NCI-H2107 treated with DMSO at 0.1 percent for 48 hours (cell line): ENCODE measurements around the gene CACNA2D4.
"Not testable (repeated sequence)": the region's sequence is repeated elsewhere in the genome, so short reads cannot be mapped to it uniquely, and the experiment has no call there.

Experiments
- DNase-seq: peaks from one replicate; lab custom pipeline; 2025; ENCODE audit not compliant: unreplicated experiment; lab: John Stamatoyannopoulos, UW

The CACNA2D4 gene

GRCh38 chr12:1820191-1820895 is 98.1 kb downstream of the CACNA2D4 start, which contains the start of gene LRTM2:
LRTM2 (plus strand) TSS chr12:1820565; CDS start chr12:1828149, 7,584 bp downstream.
- no peak for DNase-seq

DNA sequence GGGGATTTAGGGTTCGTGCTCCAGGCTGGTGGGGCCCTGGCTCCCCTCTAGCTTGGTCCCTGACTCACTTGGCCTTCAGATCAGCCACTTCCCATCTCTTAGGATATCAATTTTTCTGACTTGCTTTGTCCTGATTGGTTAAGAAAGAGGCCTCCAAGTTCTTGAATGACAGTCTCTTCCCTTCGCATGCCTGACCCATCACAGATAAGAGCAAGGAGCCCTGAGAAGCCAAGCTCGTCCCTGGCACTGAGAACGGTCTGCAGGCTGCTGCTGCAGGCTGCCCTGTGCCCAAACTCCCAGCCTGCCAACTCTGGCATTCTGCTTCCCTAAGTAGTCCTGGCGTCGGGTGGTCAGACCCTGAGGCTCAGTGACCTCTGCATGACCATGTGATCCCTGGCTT is 98.9 kb downstream of the CACNA2D4 start:
- no peak for DNase-seq

- DNase-seq: no peak
Measured at GRCh38 chr12:1819050-1819449, 99.4 kb downstream of the CACNA2D4 start.

GRCh38 chr12:1817928-1818327 is 100.5 kb downstream of the CACNA2D4 start:
- DNase-seq: not testable (repeated sequence)

GRCh38 chr12:1816730-1817348 is 101.6 kb downstream of the CACNA2D4 start:
- no peak for DNase-seq

- DNase-seq: no peak
Measured at GRCh38 chr12:1815814-1816729, 102.4 kb downstream of the CACNA2D4 start.

DNA sequence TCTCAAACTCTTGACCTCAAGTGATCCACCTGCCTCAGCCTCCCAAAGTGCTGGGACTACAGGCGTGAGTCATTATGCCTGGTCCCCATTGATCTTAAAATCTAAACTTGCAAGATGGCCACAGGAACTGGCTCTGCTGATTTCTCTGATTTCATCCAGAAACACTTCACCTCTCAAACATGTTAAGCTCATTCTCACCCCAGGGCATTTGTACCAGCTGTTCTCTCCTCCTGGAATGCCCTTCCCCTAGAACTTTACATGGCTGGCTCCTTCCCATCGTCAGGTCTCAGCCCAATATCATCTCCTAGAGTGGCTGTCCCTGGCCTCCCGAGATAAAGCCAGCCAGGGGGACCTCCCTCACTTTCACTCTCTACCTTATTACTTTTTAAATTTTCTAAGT is 103.3 kb downstream of the CACNA2D4 start:
- DNase-seq: no peak

DNA sequence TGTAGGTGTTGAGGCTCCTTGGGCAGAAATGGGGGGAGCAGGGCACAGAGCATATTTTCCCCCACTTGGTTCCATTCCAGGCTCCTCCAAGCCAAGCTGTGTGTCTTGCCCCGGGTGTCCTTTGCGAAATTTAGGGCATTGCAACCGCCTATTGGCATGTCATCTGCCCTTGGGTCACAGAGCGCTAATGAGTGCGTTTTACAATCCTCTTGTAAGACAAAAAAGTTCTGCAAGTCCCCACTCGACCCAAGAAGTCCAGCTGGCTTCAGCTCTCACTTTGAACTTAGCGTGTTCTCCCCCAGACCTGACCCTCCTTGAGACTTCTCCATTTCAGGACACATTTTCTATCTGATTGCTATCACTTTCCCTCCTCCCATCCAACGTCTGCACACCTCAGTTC is 104.2 kb downstream of the CACNA2D4 start:
- no peak for DNase-seq

- no peak for DNase-seq
Measured at GRCh38 chr12:1812650-1813302, 105.7 kb downstream of the CACNA2D4 start.

DNA sequence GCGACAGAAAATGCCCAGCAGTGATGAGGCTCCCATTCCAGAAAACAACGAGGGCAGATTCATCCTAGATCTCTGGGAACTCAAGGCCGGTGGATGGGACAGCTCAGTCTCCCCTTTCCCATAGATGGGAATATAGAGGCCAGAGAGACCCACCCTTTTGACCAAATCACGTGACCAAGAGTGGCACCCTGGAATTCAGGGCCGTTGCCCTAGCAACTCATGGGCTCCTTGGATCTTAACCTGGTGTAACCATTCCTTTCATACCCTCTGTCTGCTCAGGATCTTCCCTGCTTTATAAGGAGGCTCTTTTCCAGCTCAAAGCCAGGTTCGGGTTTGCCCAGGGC is 106.5 kb downstream of the CACNA2D4 start:
- no peak for DNase-seq

GRCh38 chr12:1811281-1811947 is 107.0 kb downstream of the CACNA2D4 start:
- DNase-seq: no peak

GRCh38 chr12:1810931-1811280 is 107.5 kb downstream of the CACNA2D4 start:
- no peak for DNase-seq

DNA sequence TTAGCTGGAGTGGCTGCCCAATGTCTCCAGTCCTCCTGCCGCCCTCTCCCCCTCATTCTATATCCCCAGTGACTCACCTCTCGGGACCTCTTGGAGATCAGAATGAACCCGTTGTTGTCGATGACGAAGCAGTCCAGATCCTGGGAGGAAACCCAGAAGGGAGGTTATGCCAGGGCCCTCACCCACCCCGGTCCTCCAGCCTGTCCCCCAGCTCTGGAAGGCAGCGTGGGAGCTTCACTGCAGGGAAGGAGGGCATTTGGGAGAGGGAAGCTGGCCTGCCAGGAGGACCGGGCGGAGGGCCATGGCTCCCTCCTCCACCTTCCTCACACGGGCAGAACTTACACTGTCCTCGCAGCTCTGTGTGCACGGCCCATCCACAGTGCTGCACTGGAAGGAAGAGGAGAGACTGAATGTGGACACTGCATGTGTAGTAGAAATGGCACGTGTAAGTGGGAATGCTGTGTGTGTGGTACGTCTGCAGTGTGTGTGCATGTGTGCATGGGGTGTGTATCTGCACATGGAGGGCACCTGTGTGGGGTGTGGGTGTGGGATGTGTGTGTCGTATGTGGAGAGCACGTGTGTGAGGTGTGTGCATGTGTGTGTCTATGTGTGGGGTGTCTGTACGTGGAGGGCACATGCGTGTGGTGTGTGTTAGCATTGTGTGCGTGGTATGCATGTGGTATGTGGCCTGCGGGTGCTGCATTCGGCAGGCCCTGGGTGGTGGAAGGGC is 108.1 kb downstream of the CACNA2D4 start:
- DNase-seq: no peak

GRCh38 chr12:1809591-1810190 is 108.8 kb downstream of the CACNA2D4 start:
- no peak for DNase-seq

DNA sequence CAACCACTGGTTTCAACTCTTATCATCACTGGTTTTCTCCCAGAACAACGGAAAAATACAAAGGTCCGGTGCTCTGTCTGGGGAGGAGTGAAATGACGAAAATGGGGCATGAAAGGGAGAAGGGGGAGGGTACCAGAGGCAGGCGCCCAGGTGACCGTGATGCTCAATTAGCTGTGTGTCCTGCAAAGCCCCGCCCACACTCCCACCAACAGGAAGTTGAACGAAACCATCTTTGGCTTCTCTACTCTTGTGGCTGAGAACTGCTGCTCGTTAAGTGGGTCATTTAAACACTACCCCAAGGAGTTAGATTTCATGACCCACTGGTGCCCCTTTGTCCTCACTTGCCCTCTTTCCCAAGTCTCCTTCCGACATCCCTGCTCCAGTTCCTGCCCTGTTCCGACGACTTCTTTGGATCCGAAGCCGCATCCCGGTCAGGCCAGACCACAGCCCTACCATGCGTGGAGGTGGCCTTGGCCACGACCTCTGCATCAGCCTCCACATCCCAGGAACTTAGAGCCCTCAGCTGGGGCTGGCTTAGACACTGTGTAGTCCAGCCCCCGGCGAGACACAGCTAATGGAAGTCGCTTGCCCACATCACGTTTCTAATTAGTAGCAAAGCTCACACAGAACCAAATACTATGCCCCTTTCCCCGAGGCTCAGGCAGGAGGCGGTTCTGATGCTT is 109.5 kb downstream of the CACNA2D4 start:
- DNase-seq: no peak

GRCh38 chr12:1808036-1808797 is 110.2 kb downstream of the CACNA2D4 start:
- no peak for DNase-seq

DNA sequence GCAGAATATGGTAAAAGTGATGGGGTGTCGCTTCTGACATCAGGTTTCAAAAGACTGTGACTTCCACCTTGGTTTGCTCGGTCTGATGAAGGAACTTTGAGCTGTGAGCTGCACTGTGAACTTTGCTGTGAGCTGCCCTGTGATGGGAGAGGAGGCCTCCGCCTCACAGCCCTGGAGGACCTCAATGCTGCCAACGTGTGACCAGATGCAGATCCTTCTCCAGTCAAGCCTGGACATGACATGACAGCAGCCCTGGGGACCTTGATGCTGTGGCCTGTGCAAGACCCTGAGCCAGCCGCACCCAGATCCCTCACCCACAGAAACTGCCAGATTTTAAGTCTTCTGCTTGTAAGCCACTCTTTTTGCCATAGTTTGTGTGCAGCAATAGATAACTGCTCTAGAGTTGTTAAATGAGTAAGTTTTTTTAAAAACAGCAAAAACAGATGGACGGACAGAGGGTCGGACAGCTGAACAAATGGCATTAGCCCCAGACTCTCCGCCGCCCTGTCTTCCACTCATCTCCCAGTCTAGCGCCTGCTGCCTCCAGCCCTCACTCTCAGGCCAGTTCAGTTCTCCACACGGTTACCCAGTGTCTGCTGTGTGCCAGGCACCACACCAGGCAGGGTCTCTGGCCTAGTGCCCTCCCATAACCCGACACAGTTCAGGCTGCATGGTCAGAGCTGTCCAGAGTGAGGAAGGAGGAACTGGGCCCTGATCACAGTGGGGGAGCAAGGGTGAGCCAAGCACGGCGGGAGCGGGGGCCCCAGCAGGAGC is 111.2 kb downstream of the CACNA2D4 start:
- no peak for DNase-seq
